GM19452 (cell line): ENCODE measurements around the gene TNIK.

Experiments
- ATAC-seq: cut with Tn5 transposase; IDR thresholded peaks from one replicate; pipeline ENCODE4 v1.9.1; 2021; ENCODE audit not compliant: unreplicated experiment

Gene TNIK

DNA sequence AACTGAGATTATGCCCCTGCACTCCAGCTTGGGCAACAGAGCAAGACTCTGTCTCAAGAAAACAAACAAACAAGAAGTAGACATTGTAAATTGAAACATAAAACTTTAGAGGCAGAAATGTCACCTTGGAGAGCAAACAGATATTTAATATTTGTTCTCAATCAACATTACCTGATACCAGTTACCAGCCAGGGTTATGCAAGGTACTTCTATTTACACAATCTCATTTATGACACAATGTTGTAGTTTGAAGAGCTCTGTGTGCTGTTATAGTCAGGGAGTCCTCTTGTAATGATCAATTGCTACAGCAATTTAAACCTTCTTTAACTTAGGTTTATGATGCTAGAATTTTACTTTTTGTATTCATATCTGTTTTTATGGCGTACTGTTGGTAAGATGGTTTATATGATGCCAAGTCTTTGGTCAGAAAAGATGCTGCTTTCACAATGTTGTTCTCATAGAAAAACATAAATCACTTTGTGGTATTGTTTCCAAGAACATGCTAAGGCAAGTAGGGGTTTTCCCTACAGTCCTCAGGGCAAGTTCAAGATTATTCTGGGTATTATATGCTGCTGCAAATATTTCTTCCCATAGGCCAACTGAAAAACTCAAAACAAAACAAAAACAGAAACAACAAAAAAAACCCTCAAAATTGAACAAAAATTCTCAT, 173.5 kb downstream of the TNIK start:
- ATAC-seq: peak; percentile 43

DNA sequence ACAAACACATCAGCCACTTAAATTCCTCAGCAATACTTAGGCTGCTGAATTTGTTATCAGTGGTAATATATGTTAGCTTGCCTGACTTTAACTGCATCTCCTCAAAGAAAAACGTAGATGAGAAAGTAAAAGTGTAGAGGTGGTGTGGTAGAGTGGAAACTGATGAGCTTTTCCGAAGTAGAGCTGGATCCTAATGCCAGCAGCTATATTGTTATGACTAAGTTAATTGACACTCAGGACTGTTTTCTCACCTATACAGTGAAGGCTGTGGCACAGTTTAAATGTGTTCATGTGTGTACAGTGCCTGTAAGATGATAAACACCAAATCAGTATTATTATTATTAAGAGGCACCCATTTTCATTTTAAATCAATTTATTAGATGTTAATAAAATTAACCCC, 174.9 kb downstream of the TNIK start:
- peak; percentile 44 for ATAC-seq

DNA sequence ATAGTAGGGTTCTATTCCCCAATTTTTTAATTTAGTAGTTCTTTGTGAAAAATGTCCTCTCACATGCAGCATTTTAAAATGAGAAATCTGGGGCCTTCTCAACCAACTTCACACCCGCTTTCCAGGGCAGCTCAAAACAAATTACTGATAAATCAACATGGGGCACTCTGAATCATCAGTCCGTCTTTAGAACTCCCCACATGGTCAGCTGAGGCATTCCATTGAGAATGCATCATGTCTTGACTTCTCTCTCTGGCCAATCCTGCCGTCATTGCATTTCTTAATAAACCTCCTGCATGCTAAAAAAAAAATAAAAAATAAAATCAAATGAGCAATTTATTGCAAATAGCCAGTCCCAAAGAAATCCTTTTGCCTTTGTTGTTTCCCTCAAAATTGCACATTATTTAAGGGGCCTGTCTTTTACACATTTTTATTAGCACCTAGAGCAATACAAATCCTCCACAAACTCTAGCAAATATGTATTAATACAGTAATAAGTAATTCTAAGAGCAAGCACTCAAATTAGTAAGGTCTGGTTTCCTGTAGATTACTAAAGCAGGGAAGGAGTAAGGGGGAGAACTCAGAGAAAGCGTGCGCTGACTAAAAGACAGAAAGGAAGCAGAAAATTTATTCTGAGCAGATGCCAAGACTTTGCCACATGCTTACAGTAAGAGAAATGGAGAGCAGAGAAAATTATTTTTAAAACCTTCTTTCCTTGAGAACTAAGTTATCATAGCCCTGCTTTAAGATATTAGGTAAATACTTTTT, 175.7 kb downstream of the TNIK start:
- ATAC-seq: peak; percentile 48

DNA sequence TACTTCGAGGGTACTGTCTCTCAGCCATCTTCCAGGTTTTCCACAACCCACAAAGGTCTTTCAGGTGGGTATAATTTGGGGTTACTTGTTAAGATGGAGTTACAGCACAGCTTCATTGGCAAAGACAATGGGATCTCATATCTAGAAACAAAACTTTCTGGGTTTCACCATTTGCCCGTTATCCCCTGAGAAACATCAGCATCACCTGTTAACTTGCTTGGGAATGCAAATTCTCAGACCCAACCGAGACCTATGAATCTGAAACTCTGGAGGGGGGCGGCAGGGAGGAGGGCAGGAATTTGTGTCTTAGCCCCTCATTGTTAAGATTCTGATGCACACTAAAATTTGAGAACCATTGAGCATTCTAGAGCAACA, 176.4 kb downstream of the TNIK start:
- ATAC-seq: no peak

DNA sequence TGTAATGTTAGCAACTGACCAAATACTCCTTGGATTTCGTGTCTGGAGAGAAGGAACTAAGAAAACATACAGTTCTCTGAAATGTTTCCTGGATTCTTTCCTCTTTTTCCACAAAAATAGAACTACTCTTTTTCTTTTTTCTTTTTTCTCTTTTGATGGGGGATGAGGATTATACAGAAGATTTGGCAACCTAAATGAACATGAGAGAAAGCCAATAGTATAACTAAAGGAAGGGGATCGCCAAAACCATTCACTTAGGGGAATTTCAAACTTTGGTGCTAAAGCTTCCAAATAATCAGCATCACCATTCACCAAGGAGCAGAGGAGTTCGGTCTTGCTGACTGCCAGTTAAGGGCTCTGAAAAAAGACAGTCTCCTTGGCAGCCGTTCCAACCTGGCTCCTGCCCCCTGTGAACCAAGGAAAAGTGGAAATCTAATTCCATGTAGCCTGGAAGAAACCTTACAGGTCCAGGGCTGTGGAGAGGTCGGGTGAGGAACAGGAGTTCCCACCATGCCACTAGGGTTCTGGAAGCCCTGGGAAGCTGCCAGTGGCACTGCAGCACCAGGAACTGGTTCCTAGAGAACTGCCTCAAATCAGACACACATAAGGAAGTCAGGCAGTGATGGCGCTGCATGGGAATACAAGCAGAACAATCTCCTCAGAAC, 176.9 kb downstream of the TNIK start:
- ATAC-seq: no peak

DNA sequence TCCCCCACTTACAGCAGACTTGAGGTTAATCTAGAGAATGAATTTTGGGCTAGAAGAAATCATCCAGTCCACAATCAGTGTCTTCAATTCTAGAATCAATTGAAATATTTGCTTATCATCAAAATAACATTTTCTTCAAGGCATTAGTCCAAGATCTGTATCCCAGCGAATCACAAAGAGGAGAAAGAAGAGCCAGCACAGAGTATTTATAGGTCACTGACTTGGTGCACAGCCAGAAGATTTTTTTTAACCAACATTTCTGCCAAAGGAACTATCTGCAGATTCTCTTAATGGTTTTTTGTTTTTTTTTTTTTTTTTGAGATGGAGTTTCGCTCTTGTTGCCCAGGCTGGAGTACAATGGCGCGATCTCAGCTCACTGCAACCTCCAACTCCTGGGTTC, 178.2 kb downstream of the TNIK start:
- ATAC-seq: no peak

DNA sequence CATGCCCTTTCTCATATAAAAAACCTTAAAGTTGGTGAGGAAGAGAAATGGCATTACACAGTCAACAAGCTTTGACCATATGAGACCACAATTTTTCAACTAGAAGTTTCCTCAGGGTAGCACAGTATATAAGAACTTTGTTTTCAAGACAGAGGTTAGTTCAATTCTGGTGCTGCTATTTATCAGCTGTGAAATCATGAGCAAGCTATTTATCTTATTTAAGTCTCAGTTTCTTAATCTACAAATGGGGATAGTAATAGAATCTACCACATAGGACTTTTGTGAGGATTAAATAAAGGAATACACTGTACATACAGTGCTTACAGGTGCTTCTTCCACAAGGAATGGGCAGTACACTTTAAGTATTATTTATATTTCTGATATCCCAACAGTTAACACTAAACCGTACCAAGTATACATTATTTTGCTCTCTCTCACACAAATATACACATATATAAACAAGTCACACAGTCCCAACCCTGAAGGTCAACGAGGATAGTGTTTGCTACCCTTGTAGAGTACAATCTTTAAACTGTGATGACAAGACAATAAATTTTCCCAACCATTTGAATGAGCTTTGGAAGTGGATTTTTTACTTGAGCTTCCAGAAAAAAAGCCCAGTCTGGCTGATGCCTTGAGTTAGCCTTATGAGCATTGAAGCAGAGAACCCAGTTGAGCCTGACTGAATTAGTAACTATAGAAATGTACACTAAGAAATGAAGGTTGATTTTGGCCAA, 178.8 kb downstream of the TNIK start:
- no peak for ATAC-seq

DNA sequence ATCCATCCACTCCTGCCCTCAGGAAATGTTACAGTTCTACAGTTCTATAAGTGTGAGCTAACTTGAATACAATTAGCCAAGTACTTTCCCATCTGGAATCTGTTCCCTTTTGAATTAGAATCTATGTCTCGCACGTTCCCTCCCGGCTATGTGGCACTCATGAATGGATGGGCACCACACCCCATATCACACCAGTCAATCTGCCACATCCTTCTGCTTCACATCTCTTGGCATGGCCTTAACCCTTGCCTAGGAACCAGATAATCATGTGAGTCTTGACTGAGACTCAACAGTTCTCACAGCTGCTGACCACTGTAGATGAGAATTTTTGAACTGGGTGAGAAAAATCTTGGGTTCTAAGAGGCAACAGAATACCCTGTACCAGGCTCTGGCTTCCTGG, 180.2 kb downstream of the TNIK start:
- no peak for ATAC-seq

DNA sequence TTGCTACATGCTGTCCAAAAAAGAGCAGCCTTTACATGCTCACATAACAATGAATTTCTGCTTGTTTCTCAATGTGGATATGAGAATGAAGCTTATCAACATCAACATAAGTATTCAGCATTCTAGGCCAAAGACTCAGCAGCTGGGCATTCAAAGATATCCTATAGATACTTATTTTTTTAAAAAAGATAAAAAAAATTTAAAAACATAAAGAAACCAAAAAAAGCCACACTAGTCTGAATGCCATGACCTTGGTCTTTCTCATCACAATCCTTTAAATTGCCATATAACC, 182.0 kb downstream of the TNIK start:
- ATAC-seq: no peak

DNA sequence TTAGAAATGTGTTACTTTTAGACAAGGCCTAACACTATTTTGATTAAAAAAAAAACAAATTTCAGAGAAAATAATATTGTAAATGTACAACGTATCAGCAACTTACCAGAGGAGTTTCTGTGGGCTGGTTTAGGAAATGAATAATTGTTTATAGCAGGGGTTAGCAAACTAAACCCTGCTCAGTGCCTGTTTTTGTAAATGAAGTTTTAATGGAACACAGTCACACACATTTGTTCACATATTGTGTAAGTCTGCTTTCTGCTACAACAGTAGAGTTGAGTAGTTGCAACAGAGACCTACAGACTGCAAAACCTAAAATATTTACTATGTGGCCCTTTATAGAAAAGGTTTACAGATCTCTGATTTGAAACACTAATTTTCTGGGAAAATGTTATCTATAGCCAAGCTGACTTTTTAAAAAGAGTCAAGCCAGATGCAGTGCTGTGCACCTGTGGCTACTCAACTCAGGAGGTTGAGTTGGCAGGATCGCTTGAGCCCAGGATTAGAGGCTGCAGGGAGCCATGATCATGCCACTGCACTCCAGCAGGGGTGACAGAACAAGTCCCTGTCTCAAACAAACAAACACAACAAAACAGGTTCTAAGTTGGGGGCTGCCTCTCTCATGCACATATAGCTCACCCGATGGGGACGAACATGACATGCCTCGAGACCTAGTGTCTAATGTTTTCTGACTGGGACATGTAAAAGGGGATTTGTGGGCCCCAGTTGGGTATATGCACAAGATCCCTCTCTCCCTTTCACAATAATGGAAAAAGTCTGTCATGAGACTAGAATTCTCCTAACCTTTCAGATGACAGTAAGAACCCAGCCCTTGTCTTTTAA, 182.5 kb downstream of the TNIK start:
- no peak for ATAC-seq

DNA sequence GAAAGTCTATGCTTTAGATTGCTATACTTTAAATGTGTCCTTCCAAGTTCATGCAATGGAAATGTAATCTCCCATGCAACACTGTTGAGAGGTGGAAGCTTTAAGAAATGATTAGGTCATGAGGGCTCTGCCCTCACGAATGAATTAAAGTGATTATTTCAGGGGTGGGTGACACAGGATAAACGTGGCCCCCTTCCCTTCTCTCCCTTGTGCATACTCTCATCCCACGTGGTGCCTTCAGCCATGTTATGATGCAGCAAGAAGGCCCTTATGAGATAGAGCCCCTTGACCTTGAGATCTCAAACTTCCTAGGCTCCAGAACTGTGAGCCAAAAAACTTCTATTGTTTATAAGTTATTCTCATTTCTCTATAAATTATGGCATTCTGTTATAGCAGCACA, 183.3 kb downstream of the TNIK start:
- ATAC-seq: no peak

DNA sequence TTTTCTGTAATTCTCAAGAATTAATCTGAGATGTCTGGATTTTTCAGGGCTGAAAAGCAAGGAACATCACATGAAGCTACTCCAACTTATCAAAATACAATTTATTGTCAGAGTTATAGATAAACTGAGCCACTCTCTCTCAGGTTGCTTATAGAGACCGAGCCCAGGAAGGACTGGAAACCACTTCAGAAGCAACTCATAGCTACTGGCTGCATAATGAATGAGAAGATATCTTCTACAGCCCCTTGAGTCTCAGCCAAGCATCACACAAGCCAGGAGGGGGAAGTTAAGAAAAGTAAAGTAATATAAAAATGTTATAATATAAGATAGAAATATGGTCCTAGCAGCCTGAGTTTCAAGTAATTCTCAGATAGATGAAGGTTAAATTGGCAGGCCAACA, 186.0 kb downstream of the TNIK start:
- no peak for ATAC-seq

DNA sequence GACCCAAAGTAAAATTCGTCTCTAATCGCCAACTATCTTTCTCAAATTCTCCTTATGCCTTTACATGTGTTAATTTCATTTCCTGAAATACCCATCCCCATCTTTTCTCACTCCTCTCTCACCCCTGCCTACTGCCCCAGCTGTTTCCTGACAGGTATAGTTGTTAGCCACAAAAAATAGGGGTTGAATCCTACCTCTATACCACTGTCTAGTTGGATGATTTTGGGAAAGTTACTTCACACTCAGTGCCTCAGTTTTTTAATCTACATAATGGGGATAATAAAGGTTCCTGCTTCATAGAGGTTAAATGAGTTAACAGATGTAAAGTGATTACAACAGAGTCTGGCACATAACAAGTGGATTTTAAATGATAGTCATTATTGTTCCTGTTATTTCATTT, 189.7 kb downstream of the TNIK start:
- ATAC-seq: no peak

DNA sequence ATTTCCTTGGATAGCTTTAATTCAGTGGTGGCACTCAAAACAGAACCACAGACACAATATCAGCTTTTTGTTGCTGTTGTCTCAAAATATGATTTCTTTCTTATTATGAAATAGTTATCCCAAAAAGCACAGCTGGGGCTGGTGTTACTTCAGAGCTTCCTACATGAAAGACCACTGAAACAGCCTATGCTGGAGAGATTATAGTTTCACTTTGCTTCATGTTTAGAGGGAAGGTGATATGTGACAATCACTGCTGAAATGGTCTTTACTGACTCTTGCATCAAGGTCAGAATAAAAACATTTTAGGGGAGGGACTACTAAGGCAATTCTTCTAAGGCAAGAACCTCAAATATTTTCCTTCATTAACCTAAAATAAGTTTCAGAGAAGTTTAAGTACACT, 190.7 kb downstream of the TNIK start:
- peak; percentile 45 for ATAC-seq

DNA sequence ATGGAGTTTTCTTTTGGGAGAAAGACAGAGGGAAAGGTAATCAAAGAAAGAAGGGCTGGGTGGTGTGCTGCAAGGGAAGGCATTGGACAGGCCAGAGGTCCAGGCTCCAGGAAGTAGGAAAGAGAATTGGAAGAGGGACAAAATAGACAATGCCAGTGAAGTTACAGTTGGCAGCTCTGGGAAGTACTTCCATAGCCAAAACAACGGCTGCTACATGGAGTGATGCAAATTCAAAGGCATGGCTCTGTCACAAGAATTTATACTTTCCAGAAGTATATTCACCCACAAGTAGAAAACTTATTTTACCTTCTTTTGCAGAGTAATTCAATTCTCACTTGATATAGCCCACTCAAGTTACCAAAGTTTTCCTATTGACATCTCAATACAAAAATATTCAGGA, 191.5 kb downstream of the TNIK start:
- no peak for ATAC-seq

DNA sequence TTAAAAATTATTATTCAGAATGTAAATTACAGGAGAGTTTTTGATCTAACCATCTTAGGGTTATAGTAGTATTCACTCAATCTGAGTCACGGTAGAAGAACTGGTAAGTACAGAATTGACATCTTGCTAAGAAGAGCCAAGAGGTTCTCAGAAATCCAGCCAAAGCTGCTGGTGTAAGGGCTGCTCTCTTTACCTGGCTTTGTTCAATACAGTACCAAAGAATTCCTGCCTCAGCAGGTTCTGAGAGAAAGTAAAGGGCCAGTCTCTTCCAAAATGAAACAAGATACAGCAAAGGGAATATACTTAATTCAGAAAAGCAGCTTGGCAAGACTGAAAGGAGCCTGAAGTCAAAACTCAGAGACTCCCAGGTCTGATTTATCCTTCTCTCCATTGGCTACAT, 193.1 kb downstream of the TNIK start:
- ATAC-seq: no peak

DNA sequence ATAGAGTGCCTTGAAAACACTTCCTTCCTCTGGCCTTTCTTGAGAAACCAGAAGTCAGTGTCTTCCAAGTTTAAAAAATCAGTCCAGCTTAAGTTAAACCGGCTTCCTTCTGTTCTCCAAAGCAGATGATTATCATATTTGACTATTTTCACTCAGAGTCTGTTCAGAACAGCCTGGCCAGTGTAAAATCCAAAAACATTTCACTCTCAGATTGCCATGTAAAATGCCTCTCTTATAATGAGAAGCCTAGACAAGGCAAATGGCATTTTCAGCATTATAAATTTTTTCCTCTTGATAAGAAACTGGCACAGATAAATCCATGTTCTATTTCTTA, 193.5 kb downstream of the TNIK start:
- ATAC-seq: no peak

DNA sequence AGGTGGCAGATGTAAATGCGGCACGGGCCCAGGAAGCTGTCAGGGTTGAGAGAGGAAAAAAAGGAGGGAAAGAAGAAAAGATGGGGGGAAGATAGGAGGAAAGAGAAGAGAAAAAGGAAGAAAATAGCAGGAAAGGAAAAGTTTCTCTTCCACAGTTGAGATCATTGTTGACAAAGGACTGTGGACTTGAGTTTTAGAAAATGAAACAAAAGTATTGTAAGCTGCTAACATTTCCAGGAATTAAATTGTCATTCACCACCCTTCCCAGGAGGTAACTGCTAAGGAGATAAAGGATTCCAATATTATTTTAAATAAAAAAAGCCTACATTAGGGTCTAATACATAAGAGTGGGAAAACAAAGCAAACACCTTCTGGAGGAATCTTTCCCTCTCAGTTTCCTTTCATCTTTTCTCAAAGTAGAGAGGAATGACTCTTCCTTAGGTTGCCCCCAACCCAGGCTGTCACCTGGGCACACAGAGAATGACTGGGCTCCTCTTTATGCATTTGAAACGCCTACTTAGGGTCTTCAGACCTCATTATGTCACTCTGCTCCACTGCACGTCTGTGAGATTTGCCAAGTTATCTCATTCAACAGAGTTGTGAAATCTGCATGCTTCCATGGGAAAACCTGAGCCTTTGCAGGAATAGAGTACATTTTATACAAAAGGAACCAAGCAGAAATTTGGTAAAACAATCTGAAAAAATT, 194.0 kb downstream of the TNIK start:
- no peak for ATAC-seq

DNA sequence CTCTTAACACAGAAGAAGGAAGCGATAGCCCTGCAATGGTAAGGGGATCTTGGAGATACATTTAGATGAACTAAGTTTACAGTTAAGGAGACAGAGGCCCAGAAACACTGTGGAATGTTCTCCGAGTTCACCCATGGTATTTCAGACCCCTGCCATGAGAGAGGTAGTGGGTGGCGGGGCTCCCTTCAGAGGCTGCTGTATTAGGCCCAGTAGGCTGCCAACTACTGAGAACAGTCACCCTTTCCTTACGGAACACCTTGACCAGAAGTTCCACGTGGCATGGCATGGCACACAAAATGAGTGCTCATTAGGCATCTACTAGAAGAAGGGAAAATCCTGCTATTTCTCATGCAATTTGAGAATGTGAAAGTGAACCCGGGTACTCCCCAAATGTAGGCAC, 195.4 kb downstream of the TNIK start:
- no peak for ATAC-seq

DNA sequence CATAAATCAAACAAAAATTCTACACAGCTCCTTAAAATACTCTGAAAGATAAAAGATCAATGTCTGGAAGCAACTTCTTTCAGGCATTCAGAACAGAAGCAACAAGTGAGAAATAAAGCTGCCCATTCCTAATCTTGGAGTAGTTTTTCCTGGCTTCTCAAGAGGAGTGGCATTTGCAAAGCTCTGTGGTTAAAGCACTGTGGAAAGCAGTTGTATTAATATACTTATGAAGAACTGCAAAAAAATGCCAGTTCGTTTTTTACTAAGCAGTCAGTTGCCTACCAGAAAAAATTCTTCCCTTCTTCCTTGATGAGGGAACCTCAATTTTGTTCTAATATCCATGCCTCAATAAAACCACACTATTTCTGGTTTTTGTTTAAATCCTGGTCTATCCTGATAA, 197.8 kb downstream of the TNIK start:
- ATAC-seq: no peak

DNA sequence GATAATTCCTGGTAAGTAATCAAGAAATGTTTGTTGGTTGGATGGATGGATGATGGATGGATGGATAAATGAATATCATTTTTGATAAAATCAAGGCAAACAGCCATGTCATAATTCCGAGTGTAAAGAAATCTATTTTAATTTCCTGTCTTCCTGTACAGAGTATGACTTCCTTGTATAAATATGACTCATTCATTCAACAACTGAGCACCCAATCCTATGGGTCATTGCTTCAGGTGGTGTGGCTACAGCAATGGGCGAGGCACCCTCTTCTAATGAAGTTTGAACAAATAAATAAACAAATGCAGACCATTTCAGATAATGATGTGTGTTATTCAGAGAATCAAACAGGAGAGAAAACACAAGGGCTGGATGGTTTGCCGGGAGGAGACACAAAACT, 198.7 kb downstream of the TNIK start:
- no peak for ATAC-seq
